HG03135 (cell line): ENCODE results near the gene PPP1R12B.
"Not testable (repeated sequence)": the region's sequence is repeated elsewhere in the genome, so short reads cannot be mapped to it uniquely, and the experiment has no call there.

Experiments
- ATAC-seq: cut with Tn5 transposase; IDR thresholded peaks from one replicate; pipeline ENCODE4 v1.9.1; 2021; ENCODE audit warnings: mild to moderate bottlenecking, moderate library complexity; ENCODE audit not compliant: unreplicated experiment

Gene PPP1R12B

GRCh38 chr1:202551683-202552082 is 203.2 kb downstream of the PPP1R12B start:
- no peak for ATAC-seq

DNA sequence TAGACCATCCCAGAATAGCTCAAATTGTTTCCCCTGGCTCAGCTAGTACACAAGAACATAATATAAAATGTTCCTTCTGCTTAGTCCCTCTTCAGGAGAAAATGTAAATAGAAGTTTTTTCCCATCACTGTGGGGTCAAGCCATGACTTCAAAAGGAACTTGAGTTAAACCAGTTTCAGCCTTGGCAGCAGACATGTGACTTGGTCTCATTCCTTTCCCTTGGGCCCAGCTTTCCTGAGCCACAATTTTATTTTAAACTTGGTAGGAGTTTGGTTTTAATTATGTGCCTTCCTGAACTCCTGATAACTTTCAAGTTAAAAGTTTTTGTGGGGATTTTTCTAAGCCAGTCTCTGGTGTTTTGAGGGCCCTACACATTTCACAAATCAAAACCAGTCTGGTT is 204.1 kb downstream of the PPP1R12B start:
- not testable (repeated sequence) for ATAC-seq

GRCh38 chr1:202553078-202553477 is 204.6 kb downstream of the PPP1R12B start:
- ATAC-seq, result not testable (repeated sequence)

- ATAC-seq, result no peak
These were observed 205.1 kb downstream of the PPP1R12B start for GRCh38 chr1:202553560-202554038.

- ATAC-seq, result not testable (repeated sequence)
These were observed 206.1 kb downstream of the PPP1R12B start for GRCh38 chr1:202554619-202555018.

- not testable (repeated sequence) for ATAC-seq
These were observed 207.5 kb downstream of the PPP1R12B start for GRCh38 chr1:202556037-202556436.

DNA sequence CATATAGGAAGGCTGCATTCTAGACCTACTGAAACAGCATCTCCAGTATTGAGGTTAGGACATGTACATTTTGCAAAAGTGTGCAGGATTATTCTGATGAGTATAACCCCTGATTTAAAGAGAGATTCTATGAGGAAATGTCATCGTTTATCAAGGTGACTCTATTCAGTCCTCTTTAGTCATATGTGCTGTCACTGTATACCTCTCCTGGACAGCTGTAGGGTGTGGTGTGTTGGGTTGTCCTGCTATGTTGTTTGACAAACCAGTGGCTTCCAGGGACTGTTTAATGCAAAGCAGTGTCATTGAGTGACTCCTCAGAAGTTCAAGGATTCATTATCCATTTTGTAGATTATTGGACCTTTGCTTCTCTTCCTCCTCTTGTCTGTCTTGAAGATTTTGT is 209.2 kb downstream of the PPP1R12B start:
- ATAC-seq, result not testable (repeated sequence)

- no peak for ATAC-seq
These were observed 212.7 kb downstream of the PPP1R12B start for GRCh38 chr1:202561240-202561639.

- ATAC-seq, result no peak
These were observed 213.4 kb downstream of the PPP1R12B start for GRCh38 chr1:202561726-202562443.

- no peak for ATAC-seq
These were observed 214.1 kb downstream of the PPP1R12B start for GRCh38 chr1:202562444-202563060.

- no peak for ATAC-seq
These were observed 215.3 kb downstream of the PPP1R12B start for GRCh38 chr1:202563818-202564217.

DNA sequence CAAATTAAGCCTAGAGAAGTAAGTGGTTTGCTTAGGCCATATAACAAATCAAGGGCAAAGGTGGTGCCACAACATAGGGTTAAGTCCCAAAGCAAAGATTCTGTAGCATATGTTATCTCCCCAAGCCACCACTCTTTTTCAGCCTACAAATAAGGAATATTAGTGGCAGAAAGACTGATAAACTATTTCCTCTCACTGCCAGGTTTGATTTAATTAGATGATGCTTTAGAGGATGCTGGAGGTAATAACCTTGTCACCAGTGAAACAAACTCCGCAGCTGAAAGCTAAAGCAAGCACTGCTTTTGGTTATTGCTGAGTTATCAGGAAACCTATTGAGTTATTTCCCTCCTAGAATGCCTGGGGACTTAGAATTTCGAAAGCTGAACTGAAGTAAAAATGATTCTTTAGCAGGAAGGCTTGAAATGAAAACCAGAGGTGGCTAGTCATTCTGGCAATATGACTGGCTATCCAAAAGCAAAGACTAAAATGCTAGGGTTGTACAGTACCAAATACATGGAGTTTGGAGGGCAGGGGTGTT is 216.5 kb downstream of the PPP1R12B start:
- no peak for ATAC-seq

GRCh38 chr1:202565890-202566602 is 217.5 kb downstream of the PPP1R12B start:
- ATAC-seq, result peak; percentile 81

DNA sequence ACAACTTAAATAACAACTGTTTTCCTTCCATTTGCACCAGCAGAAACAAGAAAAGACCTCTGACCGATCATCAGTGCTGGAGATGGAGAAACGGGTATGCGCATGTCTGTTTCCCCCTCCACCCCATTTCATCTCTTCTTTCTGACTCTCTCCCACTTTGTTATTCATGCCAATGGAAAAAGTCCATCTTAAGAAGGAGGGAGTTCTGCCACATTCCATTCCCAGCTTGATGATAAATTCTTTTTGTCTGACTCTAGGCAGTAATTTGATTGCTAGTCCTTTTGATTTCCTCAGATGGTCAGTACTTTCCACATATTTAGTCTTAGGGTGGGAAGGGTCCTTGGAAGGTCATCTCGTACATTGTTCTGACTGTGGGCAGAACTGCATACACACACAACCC is 219.2 kb downstream of the PPP1R12B start:
- no peak for ATAC-seq

GRCh38 chr1:202568410-202568809 is 219.9 kb downstream of the PPP1R12B start:
- ATAC-seq, result no peak

DNA sequence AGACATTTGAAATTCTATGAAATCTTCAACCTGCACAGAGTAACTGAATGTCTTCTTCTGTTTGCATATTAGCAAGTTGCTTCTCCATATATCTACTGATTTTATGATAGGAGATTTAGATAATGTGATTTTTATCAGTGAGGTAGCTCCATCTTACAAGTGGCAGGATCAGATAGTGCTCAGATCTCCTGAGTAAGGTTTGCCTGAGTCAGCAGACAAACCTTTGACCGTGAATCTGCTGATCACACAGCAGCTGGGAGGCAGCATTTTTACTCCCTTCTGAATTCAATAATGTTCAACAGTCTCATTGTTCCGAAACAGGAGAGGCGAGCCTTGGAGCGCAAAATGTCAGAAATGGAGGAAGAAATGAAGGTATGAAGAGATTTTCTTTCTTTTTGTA is 220.3 kb downstream of the PPP1R12B start:
- no peak for ATAC-seq

DNA sequence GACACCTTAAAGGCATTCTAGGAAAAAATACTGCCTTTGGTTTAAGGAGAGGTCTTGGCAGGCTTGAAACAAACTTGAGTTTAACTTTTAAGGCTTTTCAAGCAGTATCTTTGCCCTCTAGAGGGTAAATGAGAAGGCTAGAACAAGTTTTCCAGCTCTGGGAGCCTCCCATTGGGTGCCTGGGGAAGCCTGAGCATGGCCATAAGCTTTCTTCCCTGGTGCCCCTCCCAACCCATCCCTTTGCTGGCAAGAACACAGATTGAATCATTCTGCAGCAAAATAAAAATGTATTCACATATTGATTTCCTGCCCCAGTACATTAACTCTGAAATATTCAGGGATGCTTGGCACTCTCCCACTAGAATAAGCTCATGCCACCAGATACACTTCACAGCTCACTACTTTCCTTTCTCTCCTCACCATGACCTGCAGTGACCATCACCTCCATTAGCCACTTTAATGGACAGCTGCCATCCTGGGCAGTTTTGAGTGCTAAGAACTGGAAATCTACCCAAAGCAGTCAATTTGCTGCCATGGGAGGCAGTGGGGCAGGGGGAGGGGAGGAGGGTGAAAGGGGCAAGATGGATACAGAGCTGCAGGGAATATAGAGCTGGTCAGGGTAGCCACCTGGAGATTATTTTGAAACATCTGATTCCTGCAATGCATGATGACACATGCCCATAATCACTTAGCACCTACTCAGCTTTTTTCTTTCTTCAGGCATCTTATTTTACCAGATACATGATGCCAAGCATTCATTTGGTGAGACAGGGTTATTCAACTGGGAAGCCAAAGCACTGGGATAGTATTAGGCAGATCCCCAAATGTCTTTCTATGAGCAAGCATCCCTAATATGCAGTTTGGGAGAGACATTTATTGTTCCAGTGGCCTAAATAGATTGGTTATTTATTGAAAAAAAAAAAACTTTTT is 221.2 kb downstream of the PPP1R12B start:
- ATAC-seq, result no peak

- ATAC-seq, result no peak
These were observed 223.3 kb downstream of the PPP1R12B start for GRCh38 chr1:202571719-202572339.

- ATAC-seq, result no peak
These were observed 224.4 kb downstream of the PPP1R12B start for GRCh38 chr1:202572867-202573266.
